ENCODE data around the gene JPH3.

DNA sequence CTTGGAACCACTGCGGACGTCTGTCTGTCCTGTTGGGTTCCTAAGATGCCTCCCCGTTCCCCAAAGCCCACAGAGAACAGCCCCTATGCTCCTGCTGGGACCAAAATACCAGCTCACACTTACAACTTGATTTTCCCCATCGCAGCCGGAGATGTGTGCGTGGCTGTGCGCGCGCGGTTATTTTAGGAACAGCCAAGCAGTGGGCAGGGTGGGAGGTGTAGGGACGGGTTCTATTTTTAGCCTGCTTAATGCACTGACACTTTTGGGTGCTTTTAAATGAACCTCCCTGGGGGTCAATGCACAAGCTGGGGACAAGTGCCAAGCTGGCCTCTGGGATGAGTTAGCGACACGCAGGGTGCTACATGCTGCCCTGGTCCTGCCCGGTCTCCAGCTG, 89.4 kb downstream of the JPH3 start:
- TF ChIP-seq, protein P1, sequence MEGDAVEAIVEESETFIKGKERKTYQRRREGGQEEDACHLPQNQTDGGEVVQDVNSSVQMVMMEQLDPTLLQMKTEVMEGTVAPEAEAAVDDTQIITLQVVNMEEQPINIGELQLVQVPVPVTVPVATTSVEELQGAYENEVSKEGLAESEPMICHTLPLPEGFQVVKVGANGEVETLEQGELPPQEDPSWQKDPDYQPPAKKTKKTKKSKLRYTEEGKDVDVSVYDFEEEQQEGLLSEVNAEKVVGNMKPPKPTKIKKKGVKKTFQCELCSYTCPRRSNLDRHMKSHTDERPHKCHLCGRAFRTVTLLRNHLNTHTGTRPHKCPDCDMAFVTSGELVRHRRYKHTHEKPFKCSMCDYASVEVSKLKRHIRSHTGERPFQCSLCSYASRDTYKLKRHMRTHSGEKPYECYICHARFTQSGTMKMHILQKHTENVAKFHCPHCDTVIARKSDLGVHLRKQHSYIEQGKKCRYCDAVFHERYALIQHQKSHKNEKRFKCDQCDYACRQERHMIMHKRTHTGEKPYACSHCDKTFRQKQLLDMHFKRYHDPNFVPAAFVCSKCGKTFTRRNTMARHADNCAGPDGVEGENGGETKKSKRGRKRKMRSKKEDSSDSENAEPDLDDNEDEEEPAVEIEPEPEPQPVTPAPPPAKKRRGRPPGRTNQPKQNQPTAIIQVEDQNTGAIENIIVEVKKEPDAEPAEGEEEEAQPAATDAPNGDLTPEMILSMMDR (IDR thresholded peaks at IDR 0.05) = no peak
- TF ChIP-seq POLR2A (IDR thresholded peaks at IDR 0.05) = no peak

All from tibial nerve (tissue), 3 donors.